GM18526 (cell line): Measurements from ENCODE around the gene SRSF8.

Experiments used
- POLR2A ChIP-seq: IDR thresholded peaks from 3 replicates; pipeline ENCODE4 v1.6.1; 2011; ENCODE audit not compliant: insufficient read length; ENCODE audit errors: extremely low read depth

SRSF8 gene

GRCh38 chr11:95103701-95104100 is 37.0 kb downstream of the SRSF8 start:
- no peak for TF ChIP-seq POLR2A

- no peak for TF ChIP-seq POLR2A
Observed at GRCh38 chr11:95104121-95104830, 37.6 kb downstream of the SRSF8 start.

DNA sequence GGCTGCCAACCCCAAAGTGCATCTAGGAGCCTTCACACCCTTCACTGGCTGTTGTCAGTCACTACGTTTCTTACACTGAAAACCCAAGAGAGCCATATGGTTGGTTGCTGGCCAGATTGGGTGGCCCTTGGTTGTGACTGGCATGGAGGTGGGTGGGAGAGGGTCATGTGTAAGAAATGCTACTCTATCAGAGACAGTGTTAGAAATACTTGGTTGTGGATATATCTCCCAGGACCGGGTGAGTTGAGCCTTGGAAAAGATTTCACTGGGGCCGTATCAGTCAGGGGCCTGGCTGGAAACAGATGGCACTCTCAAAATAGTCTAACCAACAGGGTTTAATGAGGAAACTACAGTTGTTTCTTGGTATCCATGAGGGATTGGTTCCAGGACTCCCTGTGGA is 38.1 kb downstream of the SRSF8 start:
- no peak for TF ChIP-seq POLR2A

DNA sequence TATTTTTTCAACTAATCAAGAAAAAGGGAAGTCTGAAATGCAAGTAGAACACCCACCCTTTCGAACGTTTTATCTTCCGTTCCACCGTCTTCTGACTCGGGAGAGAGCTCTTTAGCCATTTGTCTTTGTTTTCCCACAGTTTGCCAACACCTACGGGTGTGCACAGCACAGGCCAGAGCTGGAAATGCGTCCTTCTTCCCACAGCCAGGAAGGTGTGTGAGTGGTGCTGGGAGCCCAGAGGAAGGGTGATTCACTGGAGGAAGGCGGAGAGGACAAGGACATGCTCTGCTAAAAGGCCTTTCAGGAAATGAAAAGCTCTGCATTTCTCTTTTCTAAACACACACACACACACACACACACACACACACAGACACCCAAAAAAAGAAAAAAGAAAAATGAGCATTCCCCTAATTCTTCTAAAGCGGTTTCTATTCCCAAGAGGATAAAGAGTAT is 41.5 kb downstream of the SRSF8 start:
- no peak for TF ChIP-seq POLR2A

- no peak for TF ChIP-seq POLR2A
Observed at GRCh38 chr11:95108671-95109551, 42.2 kb downstream of the SRSF8 start.

DNA sequence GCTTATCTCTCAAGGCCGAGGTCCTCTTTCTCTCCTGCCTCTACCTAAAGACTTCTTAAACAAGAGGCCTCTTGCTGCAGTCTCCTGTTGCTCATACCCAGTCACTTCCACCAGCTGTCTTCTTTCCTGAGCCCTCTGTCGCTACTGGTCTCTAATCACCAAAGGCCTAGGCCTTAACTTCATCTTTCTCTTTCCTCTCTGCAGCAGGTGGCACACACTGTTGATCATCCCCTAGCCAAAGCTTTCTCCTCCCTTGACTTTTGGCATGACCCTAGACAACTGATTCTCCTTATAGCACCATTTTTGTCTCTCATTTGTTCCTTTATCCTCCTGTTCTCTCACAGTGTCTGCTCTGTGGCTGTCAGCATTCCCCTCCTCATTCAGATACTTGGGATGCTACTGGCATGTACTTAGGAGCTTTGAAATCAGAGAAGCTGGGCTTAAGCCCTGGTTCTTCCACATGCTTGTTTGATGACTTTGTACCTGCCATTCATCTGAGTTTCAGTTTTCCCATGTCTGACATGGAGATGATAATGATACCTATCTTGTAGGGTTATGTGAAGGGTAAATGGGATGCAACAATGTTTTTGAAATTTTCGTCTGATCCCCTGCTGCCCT is 45.3 kb downstream of the SRSF8 start:
- no peak for TF ChIP-seq POLR2A

DNA sequence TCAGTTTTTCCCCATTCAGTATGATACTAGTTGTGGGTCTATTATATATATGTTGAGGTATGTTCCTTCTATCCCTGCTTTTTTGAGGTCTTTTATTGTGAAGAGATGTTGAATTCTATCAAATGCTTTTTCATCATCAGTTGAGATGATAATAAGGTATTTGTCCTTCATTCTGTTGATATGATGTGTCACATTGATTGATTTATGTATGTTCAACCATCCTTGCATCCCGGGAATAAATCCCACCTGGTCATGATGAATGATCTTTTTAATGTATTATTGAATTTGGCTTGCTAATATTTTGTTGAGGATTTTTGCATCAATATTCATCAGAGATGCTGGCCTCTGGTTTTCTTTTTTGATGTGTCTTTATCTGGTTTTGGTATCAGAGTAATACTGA is 48.9 kb downstream of the SRSF8 start:
- no peak for TF ChIP-seq POLR2A

DNA sequence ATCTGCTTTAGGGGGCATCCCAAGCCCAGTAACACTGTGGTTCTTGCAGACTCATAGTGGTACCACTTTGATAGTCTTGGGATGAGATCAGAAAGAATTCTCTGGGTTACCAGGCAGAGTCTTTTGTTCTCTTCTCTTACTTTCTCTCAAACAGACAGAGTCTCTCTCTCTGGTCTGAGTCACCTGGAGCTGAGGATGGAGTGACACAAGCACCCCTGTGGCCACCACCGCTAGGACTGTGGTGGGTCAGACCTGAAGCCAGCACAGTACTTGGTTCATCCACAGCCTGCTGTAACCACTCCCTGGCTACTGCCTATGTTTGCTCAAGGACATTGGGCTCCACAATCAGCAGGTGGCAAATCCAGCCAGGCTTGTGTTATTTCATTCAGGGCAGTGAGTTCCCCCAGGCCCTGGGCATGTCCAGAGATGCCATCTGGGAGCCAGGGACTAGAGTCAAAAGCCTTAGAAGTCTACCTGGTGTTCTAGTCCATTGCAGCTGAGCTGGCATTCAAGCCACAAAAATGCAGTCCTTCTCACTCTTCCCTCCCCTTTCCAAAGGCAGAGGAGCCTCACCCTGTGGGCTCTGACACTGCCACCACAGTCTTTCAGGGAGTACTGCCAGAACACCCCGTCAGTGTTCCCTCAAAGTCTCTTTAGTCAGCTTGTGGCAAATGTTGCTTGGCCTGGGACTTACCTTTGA is 52.8 kb downstream of the SRSF8 start:
- no peak for TF ChIP-seq POLR2A
